ENCODE measurements around the gene SYP. TPM values are rescaled to one million over a fixed set of nuclear protein-coding genes. Genes with fewer than 3 reads are reported as not detected.
A peak's percentile ranks its signal among the peaks of the same experiment; 100 is the strongest.

SYP gene
- total and polyA plus RNA-seq, 9 of the 15 experiments (the other 6 are each of a cell fraction or from before 2014, with no cell fraction given) = 0.48 to 5.1 (median 2.6) TPM

DNA sequence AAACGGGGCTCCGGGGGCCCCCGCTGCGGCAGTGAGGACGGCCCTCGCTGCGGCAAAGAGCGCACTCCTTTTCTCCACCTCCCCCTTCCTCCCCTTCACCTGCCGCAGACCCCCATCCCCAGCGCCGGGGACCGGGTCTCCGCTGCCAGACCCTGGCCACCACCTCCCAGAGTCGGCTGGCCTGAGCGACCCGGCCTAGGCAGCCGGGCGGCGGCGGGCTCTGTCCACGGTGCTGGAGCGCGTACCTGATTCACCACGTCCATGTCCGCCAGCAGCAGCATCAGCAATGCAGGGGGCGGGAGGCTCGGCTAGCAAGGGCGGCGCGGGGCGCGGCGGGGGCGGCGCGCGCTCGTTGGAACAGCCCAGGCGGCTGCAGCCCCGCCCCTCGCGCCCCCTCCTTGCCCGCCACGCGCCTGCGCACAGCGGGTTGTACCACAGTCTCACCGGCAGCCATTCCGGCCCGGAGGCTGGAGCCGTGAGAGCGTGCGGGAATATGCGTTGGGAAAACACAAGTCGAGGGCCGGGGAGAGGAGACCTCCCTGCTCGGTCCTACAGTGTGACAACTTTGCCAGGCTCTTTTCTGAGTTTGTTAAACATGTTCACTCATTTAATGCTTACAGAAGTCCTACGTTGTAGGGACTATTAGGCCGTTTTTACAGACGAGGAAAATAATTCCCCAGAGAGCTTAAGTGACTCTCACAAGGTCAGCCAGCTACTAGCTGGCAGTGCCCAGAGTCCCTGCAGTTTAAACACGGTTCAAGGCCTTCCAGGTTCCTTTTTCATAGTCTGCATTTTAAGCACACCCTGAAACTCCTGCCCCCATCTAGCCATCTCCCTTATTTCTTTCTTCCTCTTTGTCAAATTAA, at the start of gene SYP (continued):
- TF ChIP-seq ZBTB11 (CRISPR knock-in tag; IDR thresholded peaks at IDR 0.05) (peak in 1 of 3 experiments; percentile 51; a peak in 1 of 6 replicates), ZFPM2 (CRISPR knock-in tag; IDR thresholded peaks at IDR 0.05) (no peak), ZNF384 (IDR thresholded peaks at IDR 0.05; ENCODE audit: low read depth, low read length) (no peak; the same call in 1 of the 2 replicates), SRSF7 (optimal IDR thresholded peaks at IDR 0.05; ENCODE audit: low read depth, low read length) (no peak), NEUROD1 (IDR thresholded peaks at IDR 0.05; ENCODE audit: borderline replicate concordance, low read depth, low read length, partially characterized antibody) (peak; percentile 89), SAFB2 (IDR thresholded peaks at IDR 0.05; ENCODE audit: borderline replicate concordance, low read depth, low read length, severe bottlenecking) (no peak), ARID2 (IDR thresholded peaks at IDR 0.05) (no peak), NR3C1 (CRISPR knock-in tag; IDR thresholded peaks at IDR 0.05) (peak; percentile 76; the same call in 1 of the 2 replicates), CEBPZ (IDR thresholded peaks at IDR 0.05; ENCODE audit: borderline replicate concordance, low read depth, low read length) (no peak), CBX1 (IDR thresholded peaks at IDR 0.05; ENCODE audit: low read depth) (no peak), ZKSCAN1 (IDR thresholded peaks at IDR 0.05; ENCODE audit: low read depth, low read length) (no peak), NCOA2 (IDR thresholded peaks at IDR 0.05; ENCODE audit: partially characterized antibody in 2 of 2) (no peak), RHOXF2B (CRISPR knock-in tag; conservative IDR thresholded peaks at IDR 0.05) (no peak), ATF7 (IDR thresholded peaks at IDR 0.05) (peak; percentile 84), ARID1B (IDR thresholded peaks at IDR 0.05) (no peak)
- TF ChIP-seq, protein P1, sequence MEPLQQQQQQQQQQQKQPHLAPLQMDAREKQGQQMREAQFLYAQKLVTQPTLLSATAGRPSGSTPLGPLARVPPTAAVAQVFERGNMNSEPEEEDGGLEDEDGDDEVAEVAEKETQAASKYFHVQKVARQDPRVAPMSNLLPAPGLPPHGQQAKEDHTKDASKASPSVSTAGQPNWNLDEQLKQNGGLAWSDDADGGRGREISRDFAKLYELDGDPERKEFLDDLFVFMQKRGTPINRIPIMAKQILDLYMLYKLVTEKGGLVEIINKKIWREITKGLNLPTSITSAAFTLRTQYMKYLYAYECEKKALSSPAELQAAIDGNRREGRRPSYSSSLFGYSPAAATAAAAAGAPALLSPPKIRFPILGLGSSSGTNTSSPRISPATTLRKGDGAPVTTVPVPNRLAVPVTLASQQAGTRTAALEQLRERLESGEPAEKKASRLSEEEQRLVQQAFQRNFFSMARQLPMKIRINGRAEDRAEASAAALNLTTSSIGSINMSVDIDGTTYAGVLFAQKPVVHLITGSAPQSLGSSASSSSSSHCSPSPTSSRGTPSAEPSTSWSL (CRISPR knock-in tag; IDR thresholded peaks at IDR 0.05; ENCODE audit: borderline replicate concordance) = no peak
- TF ChIP-seq, protein P2, sequence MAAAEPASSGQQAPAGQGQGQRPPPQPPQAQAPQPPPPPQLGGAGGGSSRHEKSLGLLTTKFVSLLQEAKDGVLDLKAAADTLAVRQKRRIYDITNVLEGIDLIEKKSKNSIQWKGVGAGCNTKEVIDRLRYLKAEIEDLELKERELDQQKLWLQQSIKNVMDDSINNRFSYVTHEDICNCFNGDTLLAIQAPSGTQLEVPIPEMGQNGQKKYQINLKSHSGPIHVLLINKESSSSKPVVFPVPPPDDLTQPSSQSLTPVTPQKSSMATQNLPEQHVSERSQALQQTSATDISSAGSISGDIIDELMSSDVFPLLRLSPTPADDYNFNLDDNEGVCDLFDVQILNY (CRISPR knock-in tag; IDR thresholded peaks at IDR 0.05) = peak; percentile 90; the same call in 1 of the 2 replicates
